SH-SY5Y (cell line): ENCODE measurements around the gene IL17C.

ENCODE experiments used
- GATA2 ChIP-seq: IDR thresholded peaks from 2 replicates; pipeline ENCODE4 v1.6.1; 2011; ENCODE audit warnings: mild to moderate bottlenecking, low read depth, low read length
- GATA3 ChIP-seq: IDR thresholded peaks from 2 replicates; pipeline ENCODE4 v1.6.1; 2011; ENCODE audit warnings: low read depth, mild to moderate bottlenecking, low read length, moderate library complexity

GRCh38 chr16:88662843-88663606 is 24.7 kb downstream of the IL17C start, which contains the start of gene MVD:
- TF ChIP-seq GATA2 (no peak), GATA3 (no peak)
